ENCODE measurements around the gene MPV17. TPM values are rescaled to one million over a fixed set of nuclear protein-coding genes. Genes with fewer than 3 reads are reported as not detected.

MPV17 gene
- total and polyA plus RNA-seq, 2 donors (not counting 1 experiment from before 2014, with no cell fraction given): 103 to 137 TPM

GRCh38 chr2:27312152-27312551, 10.7 kb downstream of the MPV17 start:
- Histone ChIP-seq H3K9ac (ENCODE audit: low read length) (no peak overlapping the region), H2AFZ (ENCODE audit: insufficient read depth, low read depth, low read length, poor library complexity, severe bottlenecking) (no peak overlapping the region), H3K36me3 (replicated peaks in 1 of 2; ENCODE audit: control extremely low read depth in 1 of 2, control insufficient read depth in 1 of 2, extremely low read depth in 1 of 2, insufficient read depth in 2 of 2, low read length in 1 of 2) (peaks cover 4 to 20% of the 10 kb centered on the region in 2 experiments), H3K4me2 (replicated peaks; ENCODE audit: low read depth, low read length, poor library complexity, severe bottlenecking) (no peak overlapping the region), H3K4me1 (ENCODE audit: control insufficient read depth in 2 of 2, insufficient read depth in 2 of 2, low read length in 2 of 2) (peaks cover 3 to 4% of the 10 kb centered on the region in 2 donors), H3K4me3 (ENCODE audit: control extremely low read depth in 1 of 5, extremely low read depth in 1 of 5, insufficient read depth in 1 of 5, low read depth in 2 of 5, low read length in 4 of 5) (no peak overlapping the region), H4K20me1 (ENCODE audit: control insufficient read depth, insufficient read depth, low read length, poor library complexity, severe bottlenecking) (peaks cover 11% of the 10 kb centered on the region), H3K27ac (ENCODE audit: low read length in 2 of 2) (no peak overlapping the region), H3K79me2 (ENCODE audit: control insufficient read depth, insufficient read depth, low read length) (peaks cover 2% of the 10 kb centered on the region), H3K9me3 (ENCODE audit: control extremely low read depth in 1 of 3, control insufficient read depth in 2 of 3, insufficient read depth in 1 of 3, low read length in 2 of 3) (no peaks in the 10 kb centered on the region), H3K27me3 (replicated peaks in 1 of 4; ENCODE audit: control extremely low read depth in 1 of 4, control insufficient read depth in 3 of 4, insufficient read depth in 4 of 4, low read length in 3 of 4) (peaks cover 0 to 3% (median under 1%) of the 10 kb centered on the region in 4 experiments)
- intact Hi-C loops (cut with micrococcal nuclease): no loop called here
- Mint-ChIP-seq H3K9me3 (ENCODE audit: insufficient read depth) (no peaks in the 10 kb centered on the region), H3K4me1 (peaks cover 2% of the 10 kb centered on the region), H3K27me3 (peaks cover 4% of the 10 kb centered on the region), H3K4me3 (no peak overlapping the region), H3K27ac (no peak overlapping the region)
- POLR2A ChIA-PET: no interaction called here
- CTCF ChIA-PET: interaction anchor here (1.0 to 2.2 kb wide), 2 partner anchors 9 to 12 kb away, joined by 3 to 14 read pairs; no protein-coding TSS in a partner anchor
- DNase-seq (no peak), ATAC-seq (ENCODE audit: low read depth) (no peak)
- no peak for TF ChIP-seq EZH2 (IDR thresholded peaks at IDR 0.05; ENCODE audit: borderline replicate concordance, insufficient read depth, low read depth, low read length, poor library complexity, severe bottlenecking)
- TF ChIP-seq, protein P1, sequence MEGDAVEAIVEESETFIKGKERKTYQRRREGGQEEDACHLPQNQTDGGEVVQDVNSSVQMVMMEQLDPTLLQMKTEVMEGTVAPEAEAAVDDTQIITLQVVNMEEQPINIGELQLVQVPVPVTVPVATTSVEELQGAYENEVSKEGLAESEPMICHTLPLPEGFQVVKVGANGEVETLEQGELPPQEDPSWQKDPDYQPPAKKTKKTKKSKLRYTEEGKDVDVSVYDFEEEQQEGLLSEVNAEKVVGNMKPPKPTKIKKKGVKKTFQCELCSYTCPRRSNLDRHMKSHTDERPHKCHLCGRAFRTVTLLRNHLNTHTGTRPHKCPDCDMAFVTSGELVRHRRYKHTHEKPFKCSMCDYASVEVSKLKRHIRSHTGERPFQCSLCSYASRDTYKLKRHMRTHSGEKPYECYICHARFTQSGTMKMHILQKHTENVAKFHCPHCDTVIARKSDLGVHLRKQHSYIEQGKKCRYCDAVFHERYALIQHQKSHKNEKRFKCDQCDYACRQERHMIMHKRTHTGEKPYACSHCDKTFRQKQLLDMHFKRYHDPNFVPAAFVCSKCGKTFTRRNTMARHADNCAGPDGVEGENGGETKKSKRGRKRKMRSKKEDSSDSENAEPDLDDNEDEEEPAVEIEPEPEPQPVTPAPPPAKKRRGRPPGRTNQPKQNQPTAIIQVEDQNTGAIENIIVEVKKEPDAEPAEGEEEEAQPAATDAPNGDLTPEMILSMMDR (IDR thresholded peaks at IDR 0.05): no peak
- WGBS (ENCODE audit: insufficient coverage): 100% methylated on average over 3 of the region's 3 CpGs

DNA sequence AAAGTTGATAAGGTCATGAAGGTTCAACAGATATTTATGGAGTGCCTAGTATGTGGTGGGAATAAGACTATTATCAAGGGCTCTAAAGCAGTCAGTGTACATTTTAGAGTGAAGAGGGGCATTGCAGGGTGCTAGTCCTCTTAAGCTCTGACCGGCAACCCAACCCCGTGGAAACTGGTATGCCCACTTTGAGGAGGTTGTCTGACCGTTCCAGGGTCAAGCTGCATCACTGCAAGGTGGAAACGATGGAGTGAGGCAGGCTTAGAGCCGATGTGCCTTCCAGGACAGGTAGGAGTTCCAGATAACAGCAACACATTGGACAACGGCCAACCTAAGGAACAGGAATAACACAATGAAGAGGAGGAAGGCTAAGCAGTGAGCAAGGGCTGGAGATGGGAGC, 13.2 kb downstream of the MPV17 start:
- ChIA-PET CTCF (interaction anchor here (0.8 kb wide), 1 partner anchor 348 kb away, joined by 3 read pairs; no protein-coding TSS in a partner anchor), POLR2A (no interaction called here)
- Mint-ChIP-seq H3K9me3 (ENCODE audit: insufficient read depth) (no peaks in the 10 kb centered on the region), H3K4me3 (no peak overlapping the region), H3K4me1 (peaks cover 7% of the 10 kb centered on the region), H3K27me3 (peaks cover 17% of the 10 kb centered on the region), H3K27ac (no peak overlapping the region)
- ATAC-seq (ENCODE audit: low read depth) (no peak), DNase-seq (no peak)
- 98% methylated on average over 6 of the region's 6 CpGs for WGBS (ENCODE audit: insufficient coverage)
- Histone ChIP-seq H3K79me2 (ENCODE audit: control insufficient read depth, insufficient read depth, low read length) (peaks cover 2% of the 10 kb centered on the region), H3K27ac (ENCODE audit: low read length in 2 of 2) (no peak overlapping the region), H3K9ac (ENCODE audit: low read length) (no peak overlapping the region), H3K36me3 (replicated peaks in 1 of 2; ENCODE audit: control extremely low read depth in 1 of 2, control insufficient read depth in 1 of 2, extremely low read depth in 1 of 2, insufficient read depth in 2 of 2, low read length in 1 of 2) (peaks cover 4 to 9% of the 10 kb centered on the region in 2 experiments), H3K9me3 (ENCODE audit: control extremely low read depth in 1 of 3, control insufficient read depth in 2 of 3, insufficient read depth in 1 of 3, low read length in 2 of 3) (peaks cover 0 to 7% (median 0%) of the 10 kb centered on the region in 3 donors), H3K4me1 (ENCODE audit: control insufficient read depth in 2 of 2, insufficient read depth in 2 of 2, low read length in 2 of 2) (peaks cover 14% of the 10 kb centered on the region in 2 donors), H3K4me3 (ENCODE audit: control extremely low read depth in 1 of 5, extremely low read depth in 1 of 5, insufficient read depth in 1 of 5, low read depth in 2 of 5, low read length in 4 of 5) (no peak overlapping the region), H2AFZ (ENCODE audit: insufficient read depth, low read depth, low read length, poor library complexity, severe bottlenecking) (no peak overlapping the region), H4K20me1 (ENCODE audit: control insufficient read depth, insufficient read depth, low read length, poor library complexity, severe bottlenecking) (peaks cover 5% of the 10 kb centered on the region), H3K4me2 (replicated peaks; ENCODE audit: low read depth, low read length, poor library complexity, severe bottlenecking) (no peak overlapping the region), H3K27me3 (replicated peaks in 1 of 4; ENCODE audit: control extremely low read depth in 1 of 4, control insufficient read depth in 3 of 4, insufficient read depth in 4 of 4, low read length in 3 of 4) (peaks cover 0 to 26% (median 9%) of the 10 kb centered on the region in 4 experiments)
- no peak for TF ChIP-seq EZH2 (IDR thresholded peaks at IDR 0.05; ENCODE audit: borderline replicate concordance, insufficient read depth, low read depth, low read length, poor library complexity, severe bottlenecking)
- TF ChIP-seq, protein P1 (IDR thresholded peaks at IDR 0.05): no peak
- intact Hi-C loops (cut with micrococcal nuclease): no loop called here

All from B cell (primary cell).